Endothelial cell (in vitro differentiated cells): ENCODE data around the gene CUL4A. TPM values are rescaled to one million over a fixed set of nuclear protein-coding genes. Genes with fewer than 3 reads are reported as not detected.

ENCODE experiments used
- DNase-seq: peaks from one replicate; pipeline ENCODE4 v3.0.0; 2021; ENCODE audit warnings: low spot score
- H3K27ac Mint-ChIP-seq: one replicate; pipeline ENCODE4 v1.8.0; 2021; ENCODE audit warnings: mixed read lengths, inconsistent platforms; ENCODE audit not compliant: unreplicated experiment
- H3K27me3 Mint-ChIP-seq: one replicate; pipeline ENCODE4 v1.8.0; 2021; ENCODE audit warnings: mild to moderate bottlenecking, moderate library complexity, mixed read lengths, inconsistent platforms; ENCODE audit not compliant: unreplicated experiment
- H3K36me3 Mint-ChIP-seq: one replicate; pipeline ENCODE4 v1.8.0; 2021; ENCODE audit warnings: mild to moderate bottlenecking, low read depth, mixed read lengths, inconsistent platforms; ENCODE audit not compliant: unreplicated experiment
- H3K4me1 Mint-ChIP-seq: one replicate; pipeline ENCODE4 v1.8.0; 2021; ENCODE audit warnings: mild to moderate bottlenecking, mixed read lengths, inconsistent platforms; ENCODE audit not compliant: unreplicated experiment
- H3K4me3 Mint-ChIP-seq: one replicate; pipeline ENCODE4 v1.8.0; 2021; ENCODE audit warnings: mild to moderate bottlenecking, mixed read lengths, inconsistent platforms; ENCODE audit not compliant: unreplicated experiment
- H3K9me3 Mint-ChIP-seq: one replicate; pipeline ENCODE4 v1.8.0; 2021; ENCODE audit warnings: mixed read lengths, inconsistent platforms; ENCODE audit not compliant: unreplicated experiment
- CTCF ChIP-seq: fragments of 200-600 bp; sonication (generic); IDR thresholded peaks from one replicate; pipeline ENCODE4 v1.5.0; 2021; ENCODE audit warnings: antibody characterized with exemption; ENCODE audit not compliant: unreplicated experiment
- total RNA-seq: library from RNA; stranded (reverse); fragmentation: NEBNext Ultra II Directional; extraction: Animal tissue kit (Norgen Biotek cat#: 25700); gene quantifications from one replicate; pipeline ENCODE4 v1.2.1, GENCODE V29; 2021; ENCODE audit not compliant: unreplicated experiment

Gene CUL4A
- total RNA-seq, 1 donor from 2014 or later, result 55.8 TPM

- H3K4me3 Mint-ChIP-seq, result no peak overlapping the region
- peaks cover 26% of the 10 kb centered on the region for H3K27me3 Mint-ChIP-seq
- no peaks in the 10 kb centered on the region for H3K9me3 Mint-ChIP-seq
- H3K36me3 Mint-ChIP-seq, result peaks cover 17% of the 10 kb centered on the region
- no peak overlapping the region for H3K27ac Mint-ChIP-seq
- no peak for TF ChIP-seq CTCF
- no peak for DNase-seq
- H3K4me1 Mint-ChIP-seq, result peaks cover 21% of the 10 kb centered on the region
Observed at GRCh38 chr13:113299951-113300350, 90.5 kb downstream of the CUL4A start.

- Mint-ChIP-seq H3K27me3 (peaks cover 5% of the 10 kb centered on the region), H3K36me3 (peaks cover 7% of the 10 kb centered on the region), H3K9me3 (no peaks in the 10 kb centered on the region), H3K27ac (no peak overlapping the region), H3K4me3 (no peak overlapping the region), H3K4me1 (peaks cover 7% of the 10 kb centered on the region)
- no peak for DNase-seq
- no peak for TF ChIP-seq CTCF
Observed at GRCh38 chr13:113302986-113303385, 93.6 kb downstream of the CUL4A start.

GRCh38 chr13:113304121-113304520, 94.7 kb downstream of the CUL4A start:
- Mint-ChIP-seq H3K27me3 (no peaks in the 10 kb centered on the region), H3K36me3 (no peaks in the 10 kb centered on the region), H3K4me1 (no peaks in the 10 kb centered on the region), H3K4me3 (no peak overlapping the region), H3K9me3 (no peaks in the 10 kb centered on the region), H3K27ac (no peak overlapping the region)
- no peak for TF ChIP-seq CTCF
- DNase-seq, result no peak

GRCh38 chr13:113305208-113305607, 95.8 kb downstream of the CUL4A start:
- Mint-ChIP-seq H3K27me3 (no peaks in the 10 kb centered on the region), H3K4me3 (no peak overlapping the region), H3K36me3 (no peaks in the 10 kb centered on the region), H3K27ac (no peak overlapping the region), H3K9me3 (no peaks in the 10 kb centered on the region), H3K4me1 (no peaks in the 10 kb centered on the region)
- no peak for DNase-seq
- TF ChIP-seq CTCF, result no peak

- peaks cover 15% of the 10 kb centered on the region for H3K36me3 Mint-ChIP-seq
- H3K4me1 Mint-ChIP-seq, result no peaks in the 10 kb centered on the region
- H3K27ac Mint-ChIP-seq, result no peak overlapping the region
- DNase-seq, result no peak
- no peaks in the 10 kb centered on the region for H3K27me3 Mint-ChIP-seq
- no peak for TF ChIP-seq CTCF
- H3K4me3 Mint-ChIP-seq, result peak overlapping the region; percentile 8
- no peaks in the 10 kb centered on the region for H3K9me3 Mint-ChIP-seq
Observed at GRCh38 chr13:113307491-113307890, 98.1 kb downstream of the CUL4A start.
